Astrocyte of the spinal cord (primary cell): ENCODE measurements around the gene POLR2M.

ENCODE experiments used
- DNase-seq: peaks from one replicate; pipeline ENCODE4 v3.0.0; 2011; ENCODE audit warnings: low read depth, low spot score
- H3K4me3 ChIP-seq: 2 replicates; pipeline ENCODE4 v1.5.1; 2011; ENCODE audit warnings: low read depth, mild to moderate bottlenecking, low read length, moderate library complexity
- CTCF ChIP-seq: IDR thresholded peaks from 2 replicates; pipeline ENCODE4 v1.5.1; 2012; ENCODE audit warnings: low read depth, mild to moderate bottlenecking, low read length, inconsistent platforms
- in situ Hi-C: cut with HindIII; loops from 2 replicates; pipeline ENCODE4 v1.10.0; 2017; ENCODE audit warnings: low sequenced_read_pairs

The POLR2M gene

GRCh38 chr15:57665939-57666338, 40.6 kb upstream of the POLR2M start:
- no peak for DNase-seq
- in situ Hi-C loops: no loop called here
- H3K4me3 ChIP-seq: no peak overlapping the region
- no peak for TF ChIP-seq CTCF

GRCh38 chr15:57667171-57667849, 39.2 kb upstream of the POLR2M start:
- DNase-seq: peak; percentile 70
- in situ Hi-C loops: no loop called here
- H3K4me3 ChIP-seq: no peak overlapping the region
- TF ChIP-seq CTCF: peak; percentile 63

DNA sequence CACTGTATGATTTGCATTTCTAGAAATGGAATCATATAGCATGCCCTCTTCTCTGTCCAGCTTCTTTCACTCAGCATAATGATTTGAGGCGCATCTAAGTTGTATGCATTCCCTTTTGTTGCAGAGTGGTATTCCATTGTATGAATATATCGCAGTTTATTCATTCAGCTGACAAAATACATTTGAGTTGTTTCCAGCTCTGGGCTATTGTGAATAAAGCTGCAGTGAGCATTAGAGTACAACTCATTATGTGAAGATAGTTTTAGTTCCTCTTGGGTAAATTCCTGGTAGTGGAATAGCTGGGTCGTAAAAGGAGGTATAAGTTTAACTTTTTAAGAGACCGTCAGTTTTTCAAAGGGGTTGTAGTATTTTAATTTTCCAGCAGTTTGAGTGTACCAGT, 38.5 kb upstream of the POLR2M start:
- in situ Hi-C loops: no loop called here
- no peak for TF ChIP-seq CTCF
- no peak overlapping the region for H3K4me3 ChIP-seq
- no peak for DNase-seq

DNA sequence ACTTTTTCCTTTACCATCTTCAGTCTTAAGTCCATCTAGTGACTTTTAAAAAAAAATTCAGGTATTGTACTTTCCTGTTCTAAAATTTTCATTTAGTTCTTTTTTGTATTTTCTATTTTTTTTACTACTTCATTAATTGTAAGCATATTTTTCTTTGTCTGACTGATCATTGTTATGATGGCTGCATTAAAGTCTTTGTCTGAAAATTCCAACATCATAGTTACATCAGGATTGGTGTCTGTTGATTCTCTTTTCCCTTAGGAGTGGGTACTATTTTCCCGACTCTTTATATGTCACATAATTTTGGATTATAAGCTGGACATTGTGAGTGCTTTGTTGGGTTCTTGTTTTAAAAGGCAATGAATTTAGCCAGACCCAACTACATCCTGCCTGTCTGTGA, 34.9 kb upstream of the POLR2M start:
- TF ChIP-seq CTCF: no peak
- in situ Hi-C loops: no loop called here
- H3K4me3 ChIP-seq: no peak overlapping the region
- no peak for DNase-seq

- H3K4me3 ChIP-seq: no peak overlapping the region
- DNase-seq: no peak
- in situ Hi-C loops: no loop called here
- TF ChIP-seq CTCF: no peak
Measured at GRCh38 chr15:57675481-57676181, 30.9 kb upstream of the POLR2M start.

GRCh38 chr15:57676585-57676984, 29.9 kb upstream of the POLR2M start:
- in situ Hi-C loops: no loop called here
- H3K4me3 ChIP-seq: no peak overlapping the region
- TF ChIP-seq CTCF: no peak
- DNase-seq: no peak
